ENCODE results near the gene ZC3H10.
A peak's percentile ranks its signal among the peaks of the same experiment; 100 is the strongest.

The ZC3H10 gene

GRCh38 chr12:56103823-56104108 is 14.3 kb upstream of the ZC3H10 start:
- Histone ChIP-seq H3K4me1 (no peaks in the 10 kb centered on the region), H3K4me3 (ENCODE audit: low read depth, low read length) (peak overlapping the region; percentile 70), H3K36me3 (peaks cover 37% of the 10 kb centered on the region), H3K27me3 (no peaks in the 10 kb centered on the region), H3K9me3 (no peaks in the 10 kb centered on the region)
- TF ChIP-seq CTCF (IDR thresholded peaks at IDR 0.05; ENCODE audit: low read depth, low read length) = no peak
- DNase-seq = no peak

- H3K36me3 ChIP-seq = peaks cover 42% of the 10 kb centered on the region
- no peaks in the 10 kb centered on the region for H3K27me3 ChIP-seq
- H3K4me1 ChIP-seq = no peaks in the 10 kb centered on the region
- TF ChIP-seq CTCF (IDR thresholded peaks at IDR 0.05; ENCODE audit: low read depth, low read length) = no peak
- H3K4me3 ChIP-seq (ENCODE audit: low read depth, low read length) = peak within 1 kb of the TSS; percentile 70
- peak; percentile 99 for DNase-seq
- no peaks in the 10 kb centered on the region for H3K9me3 ChIP-seq
Observed at GRCh38 chr12:56104109-56104814, 13.8 kb upstream of the ZC3H10 start, which contains the start of gene PA2G4. TSS of gene PA2G4 (plus strand) at chr12:56104559. CDS start at chr12:56104738, 179 bp downstream.

GRCh38 chr12:56104815-56105608 is 13.1 kb upstream of the ZC3H10 start:
- peak overlapping the region; percentile 70 for H3K4me3 ChIP-seq (ENCODE audit: low read depth, low read length)
- DNase-seq = peak; percentile 27
- no peaks in the 10 kb centered on the region for H3K9me3 ChIP-seq
- no peaks in the 10 kb centered on the region for H3K4me1 ChIP-seq
- H3K27me3 ChIP-seq = no peaks in the 10 kb centered on the region
- H3K36me3 ChIP-seq = peaks cover 49% of the 10 kb centered on the region
- no peak for TF ChIP-seq CTCF (IDR thresholded peaks at IDR 0.05; ENCODE audit: low read depth, low read length)

GRCh38 chr12:56105609-56105902 is 12.5 kb upstream of the ZC3H10 start:
- TF ChIP-seq CTCF (IDR thresholded peaks at IDR 0.05; ENCODE audit: low read depth, low read length) = no peak
- H3K9me3 ChIP-seq = no peaks in the 10 kb centered on the region
- no peaks in the 10 kb centered on the region for H3K4me1 ChIP-seq
- H3K4me3 ChIP-seq (ENCODE audit: low read depth, low read length) = peak overlapping the region; percentile 70
- no peaks in the 10 kb centered on the region for H3K27me3 ChIP-seq
- no peak for DNase-seq
- peaks cover 54% of the 10 kb centered on the region for H3K36me3 ChIP-seq

- Histone ChIP-seq H3K4me1 (no peaks in the 10 kb centered on the region), H3K36me3 (peaks cover 69% of the 10 kb centered on the region), H3K27me3 (no peaks in the 10 kb centered on the region), H3K9me3 (no peaks in the 10 kb centered on the region), H3K4me3 (ENCODE audit: low read depth, low read length) (no peak overlapping the region)
- DNase-seq = no peak
- TF ChIP-seq CTCF (IDR thresholded peaks at IDR 0.05; ENCODE audit: low read depth, low read length) = no peak
Observed at GRCh38 chr12:56107242-56107641, 10.8 kb upstream of the ZC3H10 start.

GRCh38 chr12:56110571-56110970 is 7.5 kb upstream of the ZC3H10 start:
- peaks cover 5% of the 10 kb centered on the region; the same call in 1 of the 2 replicates for H3K4me1 ChIP-seq
- DNase-seq = no peak
- no peak overlapping the region for H3K4me3 ChIP-seq (ENCODE audit: low read depth, low read length)
- no peaks in the 10 kb centered on the region for H3K9me3 ChIP-seq
- peaks cover 71% of the 10 kb centered on the region for H3K36me3 ChIP-seq
- no peak for TF ChIP-seq CTCF (IDR thresholded peaks at IDR 0.05; ENCODE audit: low read depth, low read length)
- no peaks in the 10 kb centered on the region for H3K27me3 ChIP-seq

Data from BE2C (cell line).